Measurements from ENCODE around the gene FTO.

DNA sequence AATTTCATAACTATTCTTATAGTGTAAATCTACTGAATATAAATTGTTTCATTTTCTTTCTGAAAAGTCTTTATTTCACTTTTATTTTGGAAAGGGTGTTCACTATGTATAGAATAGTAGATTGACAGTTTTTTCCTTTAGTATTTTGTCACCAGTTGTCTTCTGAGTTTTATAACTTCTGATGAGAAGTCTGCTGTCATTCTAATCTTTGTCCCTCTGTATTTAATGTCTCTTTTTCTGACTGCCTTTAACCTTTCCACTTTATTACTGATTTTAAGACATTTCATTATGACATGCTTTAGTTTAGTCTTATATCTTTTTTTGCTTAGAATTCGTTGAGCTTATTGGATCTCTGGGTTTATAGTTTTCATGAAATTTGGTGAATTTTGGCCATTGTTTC, 166.9 kb downstream of the FTO start:
- TF ChIP-seq, protein P1, sequence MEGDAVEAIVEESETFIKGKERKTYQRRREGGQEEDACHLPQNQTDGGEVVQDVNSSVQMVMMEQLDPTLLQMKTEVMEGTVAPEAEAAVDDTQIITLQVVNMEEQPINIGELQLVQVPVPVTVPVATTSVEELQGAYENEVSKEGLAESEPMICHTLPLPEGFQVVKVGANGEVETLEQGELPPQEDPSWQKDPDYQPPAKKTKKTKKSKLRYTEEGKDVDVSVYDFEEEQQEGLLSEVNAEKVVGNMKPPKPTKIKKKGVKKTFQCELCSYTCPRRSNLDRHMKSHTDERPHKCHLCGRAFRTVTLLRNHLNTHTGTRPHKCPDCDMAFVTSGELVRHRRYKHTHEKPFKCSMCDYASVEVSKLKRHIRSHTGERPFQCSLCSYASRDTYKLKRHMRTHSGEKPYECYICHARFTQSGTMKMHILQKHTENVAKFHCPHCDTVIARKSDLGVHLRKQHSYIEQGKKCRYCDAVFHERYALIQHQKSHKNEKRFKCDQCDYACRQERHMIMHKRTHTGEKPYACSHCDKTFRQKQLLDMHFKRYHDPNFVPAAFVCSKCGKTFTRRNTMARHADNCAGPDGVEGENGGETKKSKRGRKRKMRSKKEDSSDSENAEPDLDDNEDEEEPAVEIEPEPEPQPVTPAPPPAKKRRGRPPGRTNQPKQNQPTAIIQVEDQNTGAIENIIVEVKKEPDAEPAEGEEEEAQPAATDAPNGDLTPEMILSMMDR (IDR thresholded peaks at IDR 0.05), result no peak
- TF ChIP-seq POLR2A (IDR thresholded peaks at IDR 0.05), result no peak

Data from adrenal gland (tissue), 5 donors.